DMS53 treated with DMSO at 0.1 percent for 48 hours (cell line): ENCODE measurements around the gene ELK4.

ENCODE experiments used
- DNase-seq: peaks from one replicate; lab custom pipeline; 2025; ENCODE audit not compliant: unreplicated experiment; lab: John Stamatoyannopoulos, UW

Gene ELK4

DNA sequence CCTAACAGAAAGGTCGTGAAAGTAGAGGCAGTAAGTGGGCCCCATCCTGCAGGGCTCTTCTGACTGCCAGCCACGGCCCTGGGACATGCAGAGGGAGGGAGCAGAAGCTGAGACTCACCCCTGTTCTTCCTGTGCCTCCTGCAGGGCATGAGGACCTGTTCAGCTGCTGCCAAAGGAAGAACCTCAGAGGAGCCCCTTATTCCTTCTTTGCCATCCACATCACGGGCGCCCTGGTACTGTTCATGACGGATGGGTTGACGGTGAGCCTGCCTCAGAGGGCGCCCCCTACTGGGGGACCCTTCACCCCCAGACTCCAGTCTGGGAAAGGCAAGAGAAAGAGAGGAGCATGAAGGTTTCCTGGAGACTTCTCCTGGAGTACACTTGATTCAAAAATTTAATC lies 47.1 kb downstream of the ELK4 start:
- DNase-seq: no peak

DNA sequence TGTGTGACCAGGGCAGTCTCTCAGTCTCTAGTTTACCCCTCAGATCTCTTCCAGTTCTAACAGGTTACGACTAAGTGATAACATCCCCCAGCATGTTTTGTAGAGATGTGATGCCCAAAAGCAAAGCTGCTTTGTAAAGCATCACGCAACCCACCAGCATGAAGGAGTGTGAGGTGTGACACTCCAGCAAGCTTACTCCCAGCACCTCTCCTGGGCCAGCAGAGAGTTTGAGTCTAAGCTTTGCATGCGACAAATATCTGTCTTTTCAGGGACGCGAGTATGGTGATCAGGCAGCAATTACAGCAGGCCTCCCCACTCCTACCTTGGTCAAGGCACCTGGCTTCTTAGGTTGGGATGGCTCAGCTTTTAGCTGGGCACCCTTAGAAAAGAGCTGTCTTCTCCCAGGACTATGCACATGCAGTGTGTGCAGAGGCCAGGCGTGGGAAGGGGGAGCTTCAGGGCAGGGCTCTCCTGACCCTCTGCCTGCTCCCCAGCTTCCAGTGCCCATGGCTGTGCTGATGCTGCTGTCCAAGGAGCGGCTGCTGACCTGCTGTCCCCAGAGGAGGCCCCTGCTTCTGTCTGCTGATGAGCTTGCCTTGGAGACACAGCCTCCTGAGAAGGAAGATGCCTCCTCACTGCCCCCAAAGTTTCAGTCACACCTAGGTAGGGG lies 48.2 kb downstream of the ELK4 start:
- DNase-seq: no peak

DNA sequence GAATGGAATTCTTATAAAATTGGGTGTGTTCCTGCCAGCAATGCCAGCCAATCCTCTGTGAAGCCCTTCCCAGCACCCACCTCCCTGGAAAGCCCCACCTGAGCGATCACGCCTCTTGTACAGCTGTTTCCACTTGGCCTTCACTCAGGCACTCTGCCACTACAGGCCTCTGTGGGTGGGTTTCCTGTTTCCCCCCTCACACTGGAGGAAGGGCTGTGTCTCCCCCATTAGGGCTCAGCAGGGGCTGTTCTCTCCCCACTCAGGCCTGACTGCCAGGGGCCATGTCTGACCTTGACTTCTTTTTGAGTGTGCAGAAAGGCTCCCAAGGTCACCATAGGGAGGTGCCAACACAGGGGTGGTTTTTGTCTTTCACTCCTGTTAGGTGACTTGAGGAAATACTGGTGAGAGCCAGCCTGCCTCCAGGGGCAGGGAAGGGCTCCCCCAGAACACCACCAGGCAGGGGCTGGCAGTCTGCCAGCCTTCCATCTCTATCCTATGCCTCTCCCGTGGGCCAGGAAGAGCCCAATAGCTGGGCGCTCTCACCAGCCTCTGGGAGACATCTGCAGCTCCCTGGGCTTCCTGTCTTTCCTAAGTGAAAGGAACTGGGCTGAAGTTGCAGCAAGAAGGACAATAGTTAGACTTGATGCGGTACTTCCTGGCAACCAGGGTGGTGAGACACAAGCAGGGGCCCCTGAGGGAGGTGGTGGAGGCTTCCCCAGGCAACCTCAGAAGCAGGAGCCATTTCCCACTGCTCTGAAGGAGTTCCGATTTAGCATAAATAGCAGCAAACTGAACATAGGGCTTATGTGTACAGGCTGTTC lies 49.1 kb downstream of the ELK4 start:
- DNase-seq: no peak

- no peak for DNase-seq
These were observed 49.8 kb downstream of the ELK4 start for GRCh38 chr1:205582046-205582445.

- DNase-seq: no peak
These were observed 50.4 kb downstream of the ELK4 start for GRCh38 chr1:205581321-205581980.

GRCh38 chr1:205580923-205581180 lies 51.0 kb downstream of the ELK4 start:
- no peak for DNase-seq

DNA sequence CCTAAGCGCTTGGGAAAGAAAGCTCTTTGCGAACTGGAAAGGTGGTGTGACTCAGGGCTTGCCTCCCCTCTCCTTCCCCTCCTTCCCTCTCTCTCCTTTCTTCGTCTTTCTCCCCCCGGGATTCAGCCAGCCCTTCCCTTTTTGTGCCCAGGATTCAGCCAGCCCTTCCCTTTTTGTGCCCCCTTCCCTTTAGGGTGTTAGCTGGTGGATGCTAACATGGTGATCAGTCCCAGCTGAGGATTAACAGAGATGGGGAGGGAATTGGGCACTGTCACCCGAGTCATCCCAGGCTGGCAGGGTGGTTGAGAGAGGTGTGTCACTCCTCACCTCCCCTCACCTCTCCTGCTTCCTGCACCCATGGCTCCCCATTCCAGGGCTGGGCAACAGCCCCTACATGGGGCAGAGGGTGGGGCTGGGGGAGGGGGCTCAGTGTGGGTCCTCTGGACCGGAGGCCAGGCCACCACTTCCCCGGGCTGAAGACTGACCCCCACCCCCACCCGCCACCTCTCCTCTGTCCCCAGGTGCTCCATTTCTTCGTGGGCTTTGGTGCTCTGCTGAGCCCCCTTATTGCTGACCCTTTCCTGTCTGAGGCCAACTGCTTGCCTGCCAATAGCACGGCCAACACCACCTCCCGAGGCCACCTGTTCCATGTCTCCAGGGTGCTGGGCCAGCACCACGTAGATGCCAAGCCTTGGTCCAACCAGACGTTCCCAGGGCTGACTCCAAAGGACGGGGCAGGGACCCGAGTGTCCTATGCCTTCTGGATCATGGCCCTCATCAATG lies 51.5 kb downstream of the ELK4 start:
- no peak for DNase-seq

GRCh38 chr1:205579711-205580110 lies 52.1 kb downstream of the ELK4 start:
- no peak for DNase-seq

DNA sequence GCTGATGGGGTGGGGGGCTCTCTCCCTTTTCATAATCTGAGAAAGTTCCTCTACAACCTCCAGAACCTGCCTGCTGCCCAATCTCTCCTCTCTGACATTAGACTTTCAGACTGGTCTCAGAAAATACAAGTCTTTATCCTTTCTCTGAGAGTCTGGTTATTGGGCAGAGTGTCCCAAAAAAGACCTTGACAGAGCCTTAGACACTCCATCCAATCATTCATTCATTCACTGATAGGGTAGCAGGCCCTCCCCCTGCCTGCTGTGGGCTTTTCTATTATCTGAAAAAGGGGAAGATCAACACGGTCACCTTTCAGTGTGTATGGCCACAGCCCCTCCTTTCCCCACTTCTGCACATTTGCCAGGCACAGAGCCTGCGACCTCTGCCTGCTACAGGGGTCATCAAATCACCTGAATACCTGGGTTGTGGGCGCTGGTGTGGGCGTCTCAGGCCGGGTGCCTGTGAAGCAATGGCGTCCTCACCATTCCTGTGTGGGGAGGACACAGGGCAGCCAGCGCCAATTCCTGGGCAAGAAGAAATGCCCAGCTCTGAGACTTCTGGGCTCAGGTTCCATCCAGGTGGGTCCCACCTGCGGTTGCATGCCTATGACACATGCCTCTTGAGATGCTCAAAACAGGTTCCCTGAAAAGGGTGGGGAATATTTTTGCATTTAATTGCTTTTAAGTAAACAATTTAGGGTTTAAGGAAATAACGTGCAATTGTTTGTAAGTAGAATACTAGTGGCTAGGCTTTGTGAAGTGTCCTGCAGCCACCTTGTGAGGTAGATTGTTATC lies 52.8 kb downstream of the ELK4 start:
- DNase-seq: peak; percentile 15

- DNase-seq: no peak
These were observed 53.7 kb downstream of the ELK4 start for GRCh38 chr1:205577874-205578658.

DNA sequence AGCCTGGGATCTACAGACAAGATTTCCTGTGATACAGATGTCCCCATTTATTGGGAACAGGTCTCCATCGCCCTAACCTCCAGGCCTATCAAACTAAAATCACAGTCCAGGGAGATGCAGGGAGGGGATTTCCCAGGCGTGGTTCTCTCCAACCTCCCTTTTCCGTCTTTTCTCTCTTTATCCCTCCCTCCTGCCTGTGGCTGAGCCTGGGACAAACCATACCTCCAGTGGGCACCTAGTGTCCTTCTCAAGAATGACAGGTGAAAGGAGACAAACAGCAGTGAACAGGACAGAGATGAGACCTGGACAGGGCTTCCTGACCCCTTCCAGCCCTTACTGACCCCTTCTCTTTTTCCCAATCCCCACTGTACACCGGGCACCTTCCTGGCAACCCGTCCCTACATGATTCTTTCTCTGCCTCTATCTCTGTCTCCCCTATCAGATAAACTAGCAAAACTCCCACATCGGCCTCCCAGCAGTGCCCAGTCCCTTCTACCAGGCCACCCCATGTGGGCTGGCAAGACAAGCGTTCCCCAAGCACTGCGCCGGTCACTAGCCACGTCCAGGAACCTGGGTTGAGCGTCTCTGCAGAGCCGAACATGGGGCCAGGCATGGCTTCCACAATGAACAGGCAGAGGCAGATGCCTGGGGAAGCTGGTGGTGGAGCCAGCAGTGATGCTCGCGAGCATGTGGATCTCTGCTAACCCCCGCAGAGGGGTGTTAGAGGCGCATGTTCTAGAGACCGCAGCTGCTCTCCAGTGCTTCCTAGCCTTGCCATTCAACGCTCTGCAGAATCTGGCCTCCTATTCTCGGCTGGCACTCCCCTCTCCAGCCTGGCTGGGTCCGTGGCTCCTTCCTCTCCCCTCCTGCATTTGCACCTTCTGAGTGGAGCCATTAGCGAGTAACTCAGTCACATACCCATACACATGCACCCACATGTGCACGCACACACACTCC lies 54.7 kb downstream of the ELK4 start:
- DNase-seq: no peak

DNA sequence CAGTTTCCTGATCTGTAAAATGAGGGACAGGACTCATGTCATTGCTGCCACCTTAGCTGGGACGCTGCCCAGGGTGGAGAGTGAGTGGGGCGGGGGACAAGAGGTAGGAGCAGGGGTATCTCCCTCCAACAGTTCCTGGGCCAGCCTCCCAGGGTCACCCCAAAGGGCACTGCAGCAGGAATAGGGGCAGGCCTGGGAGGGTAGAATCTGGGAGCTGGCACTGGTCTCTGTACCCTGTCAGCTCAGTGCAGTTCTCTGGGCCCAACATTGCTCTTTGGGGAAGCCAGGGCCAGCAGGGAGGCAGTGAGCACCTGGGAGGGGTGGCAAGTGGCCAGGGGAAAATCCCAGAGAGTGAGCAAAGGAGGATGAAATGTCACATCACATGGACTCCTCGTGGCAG lies 55.8 kb downstream of the ELK4 start:
- no peak for DNase-seq

GRCh38 chr1:205575294-205575885 lies 56.4 kb downstream of the ELK4 start:
- no peak for DNase-seq

- DNase-seq: no peak
These were observed 59.4 kb downstream of the ELK4 start for GRCh38 chr1:205572421-205572820.

DNA sequence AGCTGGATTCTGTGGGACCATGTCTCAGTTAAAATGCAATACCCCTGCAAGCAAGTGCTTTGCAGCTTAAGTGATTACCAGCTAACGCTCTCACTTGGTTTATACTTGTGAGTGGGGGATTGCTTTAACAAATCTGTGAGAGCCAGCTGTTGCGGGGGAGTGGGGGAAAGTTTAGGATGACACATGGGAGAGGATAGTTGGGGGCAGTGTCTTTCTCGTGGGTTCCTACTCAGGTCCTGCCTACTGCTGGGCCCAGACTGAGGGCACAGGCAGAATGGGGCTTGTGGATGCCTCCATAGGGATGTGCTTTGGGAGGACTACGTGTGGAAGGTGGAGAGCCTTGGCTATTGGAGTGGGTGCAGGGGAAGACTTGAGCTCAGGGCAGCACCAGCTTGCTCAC lies 60.1 kb downstream of the ELK4 start:
- DNase-seq: no peak

- no peak for DNase-seq
These were observed 60.8 kb downstream of the ELK4 start for GRCh38 chr1:205570796-205571537.

GRCh38 chr1:205570173-205570501 lies 61.7 kb downstream of the ELK4 start:
- no peak for DNase-seq
